Measurements from ENCODE around the gene GALM.

GALM gene

DNA sequence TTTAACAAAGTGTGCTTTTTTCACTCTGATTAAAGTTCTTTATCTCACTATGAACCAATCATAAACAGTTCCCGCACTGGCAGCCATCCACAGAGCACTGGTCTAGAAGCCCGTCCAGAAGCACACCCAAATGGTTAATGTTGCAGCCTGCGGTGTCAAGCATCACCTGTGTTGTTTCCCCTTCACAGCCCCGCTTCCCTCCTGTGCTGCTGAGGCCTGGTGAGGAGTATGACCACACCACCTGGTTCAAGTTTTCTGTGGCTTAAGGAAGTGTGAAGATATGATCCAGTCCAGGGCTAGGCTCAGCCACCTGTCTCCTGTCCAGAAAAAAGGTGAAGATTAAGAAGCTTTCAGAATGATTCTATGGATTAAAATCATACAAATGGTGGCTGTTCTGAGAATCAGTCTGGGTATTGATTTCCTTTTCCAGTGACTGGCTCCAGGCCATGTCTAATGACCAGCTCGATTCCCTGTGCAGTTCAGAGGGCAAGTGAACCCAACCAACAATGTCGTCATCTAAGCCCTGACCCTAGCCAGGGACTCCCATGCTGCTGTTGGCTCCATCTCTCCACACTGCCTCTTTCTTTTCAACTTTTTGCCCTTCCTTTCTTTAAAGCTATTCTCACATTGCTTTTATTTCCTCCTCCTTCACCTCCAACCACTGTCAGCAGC, 67.5 kb downstream of the GALM start:
- TF ChIP-seq FOXP2 (optimal IDR thresholded peaks at IDR 0.05; ENCODE audit: borderline replicate concordance, extremely low read depth, extremely low read length, insufficient read depth) = no peak
- TF ChIP-seq TAF1 (IDR thresholded peaks at IDR 0.05; ENCODE audit: borderline replicate concordance, insufficient read depth, low read length) = no peak
- no peak for TF ChIP-seq POLR2AphosphoS5 (IDR thresholded peaks at IDR 0.05; ENCODE audit: low read depth, low read length)
- no peak for TF ChIP-seq SIN3A (IDR thresholded peaks at IDR 0.05; ENCODE audit: borderline replicate concordance, insufficient read depth, low read length)
- TF ChIP-seq, protein P1, sequence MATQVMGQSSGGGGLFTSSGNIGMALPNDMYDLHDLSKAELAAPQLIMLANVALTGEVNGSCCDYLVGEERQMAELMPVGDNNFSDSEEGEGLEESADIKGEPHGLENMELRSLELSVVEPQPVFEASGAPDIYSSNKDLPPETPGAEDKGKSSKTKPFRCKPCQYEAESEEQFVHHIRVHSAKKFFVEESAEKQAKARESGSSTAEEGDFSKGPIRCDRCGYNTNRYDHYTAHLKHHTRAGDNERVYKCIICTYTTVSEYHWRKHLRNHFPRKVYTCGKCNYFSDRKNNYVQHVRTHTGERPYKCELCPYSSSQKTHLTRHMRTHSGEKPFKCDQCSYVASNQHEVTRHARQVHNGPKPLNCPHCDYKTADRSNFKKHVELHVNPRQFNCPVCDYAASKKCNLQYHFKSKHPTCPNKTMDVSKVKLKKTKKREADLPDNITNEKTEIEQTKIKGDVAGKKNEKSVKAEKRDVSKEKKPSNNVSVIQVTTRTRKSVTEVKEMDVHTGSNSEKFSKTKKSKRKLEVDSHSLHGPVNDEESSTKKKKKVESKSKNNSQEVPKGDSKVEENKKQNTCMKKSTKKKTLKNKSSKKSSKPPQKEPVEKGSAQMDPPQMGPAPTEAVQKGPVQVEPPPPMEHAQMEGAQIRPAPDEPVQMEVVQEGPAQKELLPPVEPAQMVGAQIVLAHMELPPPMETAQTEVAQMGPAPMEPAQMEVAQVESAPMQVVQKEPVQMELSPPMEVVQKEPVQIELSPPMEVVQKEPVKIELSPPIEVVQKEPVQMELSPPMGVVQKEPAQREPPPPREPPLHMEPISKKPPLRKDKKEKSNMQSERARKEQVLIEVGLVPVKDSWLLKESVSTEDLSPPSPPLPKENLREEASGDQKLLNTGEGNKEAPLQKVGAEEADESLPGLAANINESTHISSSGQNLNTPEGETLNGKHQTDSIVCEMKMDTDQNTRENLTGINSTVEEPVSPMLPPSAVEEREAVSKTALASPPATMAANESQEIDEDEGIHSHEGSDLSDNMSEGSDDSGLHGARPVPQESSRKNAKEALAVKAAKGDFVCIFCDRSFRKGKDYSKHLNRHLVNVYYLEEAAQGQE (IDR thresholded peaks at IDR 0.05; ENCODE audit: insufficient read depth in 1 of 2, low read depth in 2 of 2, low read length in 2 of 2) = no peak

DNA sequence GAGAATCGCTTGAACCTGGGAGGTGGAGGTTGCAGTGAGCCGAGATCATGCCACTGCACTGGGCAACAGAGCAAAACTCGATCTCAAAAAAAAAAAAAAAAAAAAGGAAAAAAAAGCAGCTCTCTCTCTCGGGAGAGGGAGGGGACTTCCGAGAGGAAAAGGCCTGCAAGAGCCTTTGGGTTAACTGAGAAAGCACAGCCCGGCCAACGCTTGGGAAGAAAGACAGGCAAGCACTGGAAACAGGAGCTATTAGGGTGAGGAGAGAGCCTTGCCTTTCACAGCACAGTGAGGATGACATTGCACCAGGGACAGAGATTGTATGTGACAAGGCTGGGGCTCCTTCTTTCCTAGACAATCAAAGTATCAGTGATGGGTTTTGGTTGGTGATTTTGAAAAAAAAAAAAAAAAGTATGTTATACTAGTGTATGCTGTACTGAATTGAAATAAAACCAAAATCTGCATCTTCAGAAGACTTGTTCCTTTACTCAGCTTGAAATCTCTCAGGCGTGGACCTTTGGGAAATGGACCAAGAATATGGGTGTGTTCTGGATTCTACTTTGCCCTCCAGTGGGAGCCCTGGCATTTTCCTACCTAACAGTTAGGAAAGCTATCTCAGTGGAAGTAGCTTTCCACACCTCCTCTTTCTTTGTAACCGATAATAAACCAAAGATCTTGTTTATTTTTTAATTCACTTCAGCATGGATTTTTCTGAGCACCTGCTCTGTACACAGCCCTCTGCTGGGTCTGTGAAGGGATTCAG, 68.6 kb downstream of the GALM start:
- TF ChIP-seq FOXP2 (optimal IDR thresholded peaks at IDR 0.05; ENCODE audit: borderline replicate concordance, extremely low read depth, extremely low read length, insufficient read depth) = no peak
- TF ChIP-seq POLR2AphosphoS5 (IDR thresholded peaks at IDR 0.05; ENCODE audit: low read depth, low read length) = no peak
- TF ChIP-seq TAF1 (IDR thresholded peaks at IDR 0.05; ENCODE audit: borderline replicate concordance, insufficient read depth, low read length) = no peak
- TF ChIP-seq SIN3A (IDR thresholded peaks at IDR 0.05; ENCODE audit: borderline replicate concordance, insufficient read depth, low read length) = no peak
- TF ChIP-seq, protein P1 (IDR thresholded peaks at IDR 0.05; ENCODE audit: insufficient read depth in 1 of 2, low read depth in 2 of 2, low read length in 2 of 2) = no peak

DNA sequence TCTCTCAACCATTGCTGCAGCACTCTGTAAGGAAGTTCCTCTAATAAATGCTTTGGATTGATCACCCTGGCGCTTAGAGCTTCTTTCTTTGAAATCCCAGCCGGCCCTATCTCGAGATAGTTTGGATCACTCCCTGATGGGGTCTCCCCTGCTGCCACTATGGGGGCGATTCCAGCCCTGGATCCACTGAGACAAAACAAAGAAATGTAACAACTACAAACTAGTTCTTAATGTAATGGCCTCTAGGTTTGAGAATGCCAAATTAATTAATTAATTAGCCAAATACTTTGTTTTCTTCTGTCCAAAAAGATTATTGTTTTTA, 70.0 kb downstream of the GALM start:
- TF ChIP-seq TAF1 (IDR thresholded peaks at IDR 0.05; ENCODE audit: borderline replicate concordance, insufficient read depth, low read length) = no peak
- TF ChIP-seq POLR2AphosphoS5 (IDR thresholded peaks at IDR 0.05; ENCODE audit: low read depth, low read length) = no peak
- TF ChIP-seq SIN3A (IDR thresholded peaks at IDR 0.05; ENCODE audit: borderline replicate concordance, insufficient read depth, low read length) = no peak
- TF ChIP-seq, protein P1 (IDR thresholded peaks at IDR 0.05; ENCODE audit: insufficient read depth in 1 of 2, low read depth in 2 of 2, low read length in 2 of 2) = no peak
- TF ChIP-seq FOXP2 (optimal IDR thresholded peaks at IDR 0.05; ENCODE audit: borderline replicate concordance, extremely low read depth, extremely low read length, insufficient read depth) = no peak

DNA sequence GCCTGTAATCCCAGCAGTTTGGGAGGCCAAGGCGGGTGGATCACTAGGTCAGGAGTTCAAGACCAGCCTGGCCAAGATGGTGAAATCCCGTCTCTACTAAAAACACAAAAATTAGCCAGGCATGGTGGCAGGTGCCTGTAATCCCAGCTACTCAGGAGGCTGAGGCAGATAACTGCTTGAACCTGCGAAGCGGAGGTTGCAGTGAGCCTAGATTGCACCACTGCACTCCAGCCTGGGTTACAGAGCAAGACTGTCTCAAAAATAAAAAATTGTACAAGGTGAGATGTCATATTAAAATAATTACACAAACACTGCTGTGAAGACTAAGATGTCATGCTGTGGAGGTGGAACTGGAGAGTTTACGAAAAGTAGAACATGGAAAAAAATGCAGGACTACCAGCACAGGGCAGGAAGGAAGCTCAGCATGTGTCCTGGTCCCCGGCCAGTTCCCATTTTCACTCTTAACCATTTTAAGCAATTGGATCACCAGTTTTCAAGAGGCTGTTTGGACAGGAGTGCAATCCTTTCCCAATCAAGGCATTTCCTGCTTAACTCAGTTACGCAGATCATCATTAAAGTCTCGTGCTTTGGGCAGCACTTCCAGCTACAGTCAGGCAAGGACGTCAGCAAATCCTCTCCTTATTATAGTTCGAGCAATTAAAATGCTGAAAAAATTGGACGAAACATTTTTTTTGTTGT, 71.2 kb downstream of the GALM start:
- TF ChIP-seq SIN3A (IDR thresholded peaks at IDR 0.05; ENCODE audit: borderline replicate concordance, insufficient read depth, low read length) = 0 out of 2 replicates have a peak, but pooled peaks have one; percentile 34
- TF ChIP-seq POLR2AphosphoS5 (IDR thresholded peaks at IDR 0.05; ENCODE audit: low read depth, low read length) = peak; percentile 46
- TF ChIP-seq FOXP2 (optimal IDR thresholded peaks at IDR 0.05; ENCODE audit: borderline replicate concordance, extremely low read depth, extremely low read length, insufficient read depth) = peak; percentile 24

DNA sequence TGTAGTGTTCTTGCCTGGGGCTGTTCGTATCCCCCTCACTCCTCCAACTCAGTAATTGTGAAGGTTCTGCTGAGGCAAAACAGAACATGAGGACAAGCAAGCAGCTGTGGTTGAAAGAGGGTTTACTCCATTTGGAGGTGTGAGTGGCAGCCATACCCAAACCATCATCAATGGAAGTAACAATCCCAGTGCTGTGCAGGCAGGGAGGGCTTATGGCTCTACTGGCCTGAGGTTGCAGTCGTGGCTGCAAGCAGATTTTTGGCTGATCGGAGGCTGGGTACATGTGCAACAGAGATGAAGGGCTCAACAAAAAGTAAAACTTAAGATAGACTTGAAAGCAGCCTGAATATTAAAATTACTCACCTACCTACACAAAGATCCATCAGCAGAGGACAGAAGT, 72.0 kb downstream of the GALM start:
- TF ChIP-seq POLR2AphosphoS5 (IDR thresholded peaks at IDR 0.05; ENCODE audit: low read depth, low read length) (no peak), TAF1 (IDR thresholded peaks at IDR 0.05; ENCODE audit: borderline replicate concordance, insufficient read depth, low read length) (no peak), FOXP2 (optimal IDR thresholded peaks at IDR 0.05; ENCODE audit: borderline replicate concordance, extremely low read depth, extremely low read length, insufficient read depth) (no peak), SIN3A (IDR thresholded peaks at IDR 0.05; ENCODE audit: borderline replicate concordance, insufficient read depth, low read length) (no peak)
- TF ChIP-seq, protein P1 (IDR thresholded peaks at IDR 0.05; ENCODE audit: insufficient read depth in 1 of 2, low read depth in 2 of 2, low read length in 2 of 2) = no peak

Data from PFSK-1 (cell line).